ENCODE data around the gene ANXA2R. TPM values are rescaled to one million over a fixed set of nuclear protein-coding genes. Genes with fewer than 3 reads are reported as not detected.

Gene ANXA2R
- polyA plus RNA-seq, 2 of the 4 experiments (the other 2 are of a cell fraction) = 1.7 to 2.1 TPM

DNA sequence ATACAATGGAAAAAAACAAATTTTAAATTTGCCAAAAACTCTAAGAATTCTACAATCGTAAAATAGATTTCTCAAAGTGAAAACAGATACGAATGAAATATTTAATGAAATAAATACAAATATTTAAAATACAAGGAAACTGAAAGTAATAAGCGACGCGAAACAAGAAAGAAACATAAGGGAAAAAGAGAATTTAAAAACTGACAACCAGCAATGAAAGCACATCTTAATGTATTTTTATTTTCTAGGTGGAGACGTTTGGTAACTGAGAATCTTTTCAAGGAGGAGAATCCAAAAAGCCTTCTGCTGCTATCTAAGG, 1.0 kb downstream of the ANXA2R start:
- CTCF ChIA-PET = interaction anchor here (0.6 to 4.8 kb wide), 19 partner anchors 11 to 128 kb away, joined by 3 to 75 read pairs (median 4); no protein-coding TSS in a partner anchor
- no peak for FAIRE-seq

DNA sequence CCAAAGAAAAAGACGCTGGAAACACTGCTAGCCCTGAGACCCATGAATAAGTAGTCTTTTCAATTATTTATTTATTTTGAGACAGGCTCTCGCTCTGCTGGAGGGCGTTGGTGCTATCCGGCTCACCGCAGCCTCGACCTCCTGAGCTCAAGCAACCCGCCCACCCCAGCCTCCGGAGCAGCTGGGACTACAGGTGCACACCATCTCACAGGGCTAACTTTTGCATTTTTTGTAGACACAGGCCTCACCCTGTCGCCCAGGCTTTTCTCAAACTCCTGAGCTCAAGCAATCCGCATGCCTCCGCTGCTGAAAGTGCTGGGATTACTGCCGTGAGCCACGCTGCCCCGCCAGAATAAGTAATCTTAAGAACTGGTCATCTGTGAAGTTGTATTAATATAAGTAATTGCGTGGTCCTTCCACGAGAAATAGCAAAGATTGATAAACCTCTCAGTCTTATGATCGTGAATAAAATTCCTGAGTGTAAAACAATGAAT, 1.6 kb downstream of the ANXA2R start:
- Histone ChIP-seq H3K27ac (no peak overlapping the region), H3K4me2 (peak overlapping the region; percentile 97), H3K4me1 (peaks cover 11% of the 10 kb centered on the region; the same call in 2 of the 3 replicates), H3K4me3 (no peak overlapping the region; the same call in 2 of the 3 replicates), H3K9me3 (no peaks in the 10 kb centered on the region)
- DNase-seq (ENCODE audit: low read depth in 1 of 2, low spot score in 1 of 2) (no peak), ATAC-seq (no peak), FAIRE-seq (no peak)
- ChIA-PET POLR2A (interaction anchor here (1.4 kb wide), 1 partner anchor 26 kb away, joined by 3 read pairs; no protein-coding TSS in a partner anchor), CTCF (interaction anchor here (0.6 to 4.8 kb wide), 16 partner anchors 10 to 127 kb away, joined by 3 to 75 read pairs (median 5); no protein-coding TSS in a partner anchor)
- 88% methylated on average over 17 of the region's 17 CpGs for WGBS (ENCODE audit: missing lambda C conversion rate)
- TF ChIP-seq, protein P1, sequence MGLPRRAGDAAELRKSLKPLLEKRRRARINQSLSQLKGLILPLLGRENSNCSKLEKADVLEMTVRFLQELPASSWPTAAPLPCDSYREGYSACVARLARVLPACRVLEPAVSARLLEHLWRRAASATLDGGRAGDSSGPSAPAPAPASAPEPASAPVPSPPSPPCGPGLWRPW (IDR thresholded peaks at IDR 0.05) = no peak

More for the DNA sequence above, 1.0 kb downstream of the ANXA2R start:
- ATAC-seq = no peak
- WGBS (ENCODE audit: missing lambda C conversion rate) = 19% methylated on average over 6 of the region's 6 CpGs
- Histone ChIP-seq H3K4me1 (peaks cover 11% of the 10 kb centered on the region; the same call in 2 of the 3 replicates), H3K4me2 (peak overlapping the region; percentile 97), H3K9me3 (no peaks in the 10 kb centered on the region), H3K27ac (peak overlapping the region; percentile 71 to 93), H3K4me3 (peak overlapping the region; percentile 50)
- no peak for DNase-seq (ENCODE audit: low read depth in 1 of 2, low spot score in 1 of 2)
- POLR2A ChIA-PET = interaction anchor here (1.2 to 1.4 kb wide), 3 partner anchors 20 to 130 kb away, joined by 3 to 4 read pairs (median 3); no protein-coding TSS in a partner anchor
- TF ChIP-seq, protein P2, sequence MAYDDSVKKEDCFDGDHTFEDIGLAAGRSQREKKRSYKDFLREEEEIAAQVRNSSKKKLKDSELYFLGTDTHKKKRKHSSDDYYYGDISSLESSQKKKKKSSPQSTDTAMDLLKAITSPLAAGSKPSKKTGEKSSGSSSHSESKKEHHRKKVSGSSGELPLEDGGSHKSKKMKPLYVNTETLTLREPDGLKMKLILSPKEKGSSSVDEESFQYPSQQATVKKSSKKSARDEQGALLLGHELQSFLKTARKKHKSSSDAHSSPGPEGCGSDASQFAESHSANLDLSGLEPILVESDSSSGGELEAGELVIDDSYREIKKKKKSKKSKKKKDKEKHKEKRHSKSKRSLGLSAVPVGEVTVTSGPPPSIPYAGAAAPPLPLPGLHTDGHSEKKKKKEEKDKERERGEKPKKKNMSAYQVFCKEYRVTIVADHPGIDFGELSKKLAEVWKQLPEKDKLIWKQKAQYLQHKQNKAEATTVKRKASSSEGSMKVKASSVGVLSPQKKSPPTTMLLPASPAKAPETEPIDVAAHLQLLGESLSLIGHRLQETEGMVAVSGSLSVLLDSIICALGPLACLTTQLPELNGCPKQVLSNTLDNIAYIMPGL (CRISPR knock-in tag; IDR thresholded peaks at IDR 0.05; ENCODE audit: borderline replicate concordance) = no peak
- TF ChIP-seq GATA3 (IDR thresholded peaks at IDR 0.05; ENCODE audit: borderline replicate concordance) (no peak), RNF2 (IDR thresholded peaks at IDR 0.05; ENCODE audit: borderline replicate concordance, low read depth) (no peak), ZFP36 (IDR thresholded peaks at IDR 0.05; ENCODE audit: borderline replicate concordance, partially characterized antibody) (no peak), RCOR1 (IDR thresholded peaks at IDR 0.05; ENCODE audit: low read depth, low read length) (no peak), KDM5A (IDR thresholded peaks at IDR 0.05) (no peak), JUNB (IDR thresholded peaks at IDR 0.05) (no peak), KDM1A (IDR thresholded peaks at IDR 0.05; ENCODE audit: low read depth) (no peak), ZNF302 (CRISPR knock-in tag; IDR thresholded peaks at IDR 0.05) (no peak), FOSL2 (IDR thresholded peaks at IDR 0.05) (no peak), FOSL2 (CRISPR knock-in tag; IDR thresholded peaks at IDR 0.05) (no peak), ESRRA (IDR thresholded peaks at IDR 0.05; ENCODE audit: borderline replicate concordance, low read length) (no peak), SREBF2 (IDR thresholded peaks at IDR 0.05) (no peak), CBX8 (IDR thresholded peaks at IDR 0.05) (no peak), NR3C1 (IDR thresholded peaks at IDR 0.05) (no peak)
- TF ChIP-seq, protein P3, sequence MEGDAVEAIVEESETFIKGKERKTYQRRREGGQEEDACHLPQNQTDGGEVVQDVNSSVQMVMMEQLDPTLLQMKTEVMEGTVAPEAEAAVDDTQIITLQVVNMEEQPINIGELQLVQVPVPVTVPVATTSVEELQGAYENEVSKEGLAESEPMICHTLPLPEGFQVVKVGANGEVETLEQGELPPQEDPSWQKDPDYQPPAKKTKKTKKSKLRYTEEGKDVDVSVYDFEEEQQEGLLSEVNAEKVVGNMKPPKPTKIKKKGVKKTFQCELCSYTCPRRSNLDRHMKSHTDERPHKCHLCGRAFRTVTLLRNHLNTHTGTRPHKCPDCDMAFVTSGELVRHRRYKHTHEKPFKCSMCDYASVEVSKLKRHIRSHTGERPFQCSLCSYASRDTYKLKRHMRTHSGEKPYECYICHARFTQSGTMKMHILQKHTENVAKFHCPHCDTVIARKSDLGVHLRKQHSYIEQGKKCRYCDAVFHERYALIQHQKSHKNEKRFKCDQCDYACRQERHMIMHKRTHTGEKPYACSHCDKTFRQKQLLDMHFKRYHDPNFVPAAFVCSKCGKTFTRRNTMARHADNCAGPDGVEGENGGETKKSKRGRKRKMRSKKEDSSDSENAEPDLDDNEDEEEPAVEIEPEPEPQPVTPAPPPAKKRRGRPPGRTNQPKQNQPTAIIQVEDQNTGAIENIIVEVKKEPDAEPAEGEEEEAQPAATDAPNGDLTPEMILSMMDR (IDR thresholded peaks at IDR 0.05) = no peak
- TF ChIP-seq, protein P4, sequence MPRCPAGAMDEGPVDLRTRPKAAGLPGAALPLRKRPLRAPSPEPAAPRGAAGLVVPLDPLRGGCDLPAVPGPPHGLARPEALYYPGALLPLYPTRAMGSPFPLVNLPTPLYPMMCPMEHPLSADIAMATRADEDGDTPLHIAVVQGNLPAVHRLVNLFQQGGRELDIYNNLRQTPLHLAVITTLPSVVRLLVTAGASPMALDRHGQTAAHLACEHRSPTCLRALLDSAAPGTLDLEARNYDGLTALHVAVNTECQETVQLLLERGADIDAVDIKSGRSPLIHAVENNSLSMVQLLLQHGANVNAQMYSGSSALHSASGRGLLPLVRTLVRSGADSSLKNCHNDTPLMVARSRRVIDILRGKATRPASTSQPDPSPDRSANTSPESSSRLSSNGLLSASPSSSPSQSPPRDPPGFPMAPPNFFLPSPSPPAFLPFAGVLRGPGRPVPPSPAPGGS (IDR thresholded peaks at IDR 0.05) = no peak
